Measurements from ENCODE around the gene GREB1. TPM values are rescaled to one million over a fixed set of nuclear protein-coding genes. Genes with fewer than 3 reads are reported as not detected.
A peak's percentile ranks its signal among the peaks of the same experiment; 100 is the strongest.

GREB1 gene
- polyA plus RNA-seq, 3 donors, result 10.2 to 16.2 (median 14.3) TPM

DNA sequence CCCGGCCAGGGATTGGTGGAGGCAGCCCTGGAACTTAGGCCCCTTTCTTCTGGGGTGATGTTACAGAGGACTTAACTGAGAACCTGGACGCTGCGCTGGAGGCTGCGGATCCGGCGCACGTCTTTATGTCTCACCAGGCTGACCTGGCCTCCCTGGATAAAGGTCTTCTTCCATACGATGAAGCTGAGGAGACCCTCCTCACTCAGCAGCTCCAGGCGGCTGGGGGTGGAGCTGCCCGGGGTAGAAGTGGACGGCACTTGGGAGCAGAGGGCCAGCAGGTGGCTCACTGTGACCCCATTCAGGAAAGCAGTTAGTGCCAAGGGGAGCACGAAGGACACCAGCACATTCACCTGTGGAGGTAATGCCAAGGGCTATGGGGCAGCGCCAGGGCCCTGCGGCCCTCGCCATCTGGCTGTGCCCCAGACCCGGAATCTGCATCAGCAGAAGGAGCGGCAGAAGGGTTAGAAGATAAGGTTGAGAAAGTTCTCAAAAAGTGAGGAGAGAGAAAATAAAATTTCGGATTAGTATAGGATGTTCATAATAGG is 128.1 kb downstream of the GREB1 start:
- DNase-seq, result no peak

DNA sequence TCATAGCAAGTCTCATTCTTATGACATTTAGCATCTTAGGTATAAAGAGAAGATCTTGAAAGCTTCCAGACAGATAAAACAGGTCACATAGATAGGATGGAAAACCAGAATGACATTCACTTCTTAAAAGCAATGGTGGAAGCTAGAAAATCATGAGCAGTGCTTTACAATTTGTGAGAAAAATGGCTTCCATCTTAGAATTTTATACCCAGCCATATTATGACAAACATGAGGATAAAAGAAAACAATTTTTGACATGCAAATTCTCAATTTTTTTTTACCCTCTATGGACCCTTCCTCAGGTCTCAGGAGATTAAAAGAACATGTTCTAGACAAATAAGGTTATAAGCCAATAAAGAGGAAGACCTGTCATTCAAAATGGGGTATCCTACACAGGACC is 129.0 kb downstream of the GREB1 start:
- no peak for DNase-seq

DNA sequence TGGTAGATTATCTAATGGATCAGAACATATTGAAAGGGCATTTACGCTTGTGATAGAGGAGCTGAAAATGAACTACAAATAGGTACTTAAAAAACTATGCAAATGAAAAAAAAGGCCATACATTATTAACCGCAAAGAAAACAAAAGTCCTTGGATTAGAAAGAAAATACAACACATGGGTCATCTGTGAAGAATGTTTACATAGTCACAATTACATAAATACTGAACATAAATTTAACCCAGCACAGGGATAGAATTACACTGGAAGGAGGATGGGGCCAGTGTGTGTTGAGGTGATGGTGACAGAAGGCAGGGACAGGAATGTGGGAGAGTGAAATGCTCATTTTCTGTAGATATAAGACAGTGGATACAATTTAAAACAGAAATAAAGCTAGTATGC is 129.6 kb downstream of the GREB1 start:
- DNase-seq, result no peak

DNA sequence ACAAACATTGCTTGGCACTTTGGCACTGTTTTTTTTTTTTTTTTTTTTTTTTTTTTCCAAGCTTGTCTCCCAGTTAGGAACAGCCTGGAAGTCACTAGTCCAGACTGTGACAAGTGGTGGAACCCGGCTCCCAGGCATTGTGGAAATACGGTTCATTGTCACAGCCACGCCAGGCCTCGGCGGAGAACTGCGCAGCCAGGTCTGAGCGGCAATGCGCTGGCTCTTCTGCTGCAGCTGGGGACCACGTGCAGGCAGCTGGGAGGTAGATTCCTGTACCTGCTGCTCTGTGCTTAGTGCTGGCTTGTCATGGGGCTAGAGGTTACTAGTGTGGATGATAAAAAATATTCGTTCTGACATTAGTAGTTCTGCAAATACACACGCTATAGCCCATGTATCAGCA is 131.2 kb downstream of the GREB1 start:
- no peak for DNase-seq

DNA sequence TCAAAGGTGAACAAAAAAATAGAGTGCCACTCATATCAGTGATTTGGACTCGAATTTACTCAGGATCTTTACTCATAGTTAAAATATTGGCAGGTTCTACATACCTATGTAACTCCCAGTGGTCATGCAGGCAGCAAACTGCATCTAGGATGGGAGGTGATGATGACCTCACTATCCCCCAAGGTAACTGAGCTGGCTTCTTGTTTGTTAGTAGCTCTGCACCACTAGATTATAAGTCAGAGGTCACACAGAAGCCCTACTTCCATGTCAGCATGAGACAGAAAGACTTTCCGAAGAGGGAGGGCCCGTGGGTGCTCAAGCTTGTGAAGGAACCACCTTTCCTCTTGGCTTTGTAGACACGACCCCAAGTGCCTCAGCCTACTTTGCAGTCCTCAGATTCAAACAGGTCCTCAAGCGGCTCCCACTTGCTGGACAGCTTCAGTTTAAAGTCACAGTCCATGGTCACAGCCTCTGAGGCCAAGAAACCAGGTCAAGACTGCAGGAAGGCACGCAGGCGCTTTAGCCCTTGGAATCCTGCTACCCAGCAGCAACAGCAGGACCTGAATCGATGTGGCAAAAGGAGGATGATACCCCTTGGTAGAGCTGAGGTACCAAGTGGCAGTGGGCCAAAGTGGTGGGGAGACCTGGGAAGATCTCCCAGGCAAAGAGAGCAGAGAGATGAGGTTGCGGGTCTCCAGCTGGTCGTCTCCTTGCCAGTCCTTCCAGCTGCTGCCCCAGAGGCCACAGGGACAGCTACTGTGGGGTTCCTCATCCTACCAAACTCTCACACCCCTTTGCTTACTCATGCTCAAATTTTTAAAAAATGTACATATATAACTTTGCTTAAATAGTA is 131.9 kb downstream of the GREB1 start:
- DNase-seq, result no peak

DNA sequence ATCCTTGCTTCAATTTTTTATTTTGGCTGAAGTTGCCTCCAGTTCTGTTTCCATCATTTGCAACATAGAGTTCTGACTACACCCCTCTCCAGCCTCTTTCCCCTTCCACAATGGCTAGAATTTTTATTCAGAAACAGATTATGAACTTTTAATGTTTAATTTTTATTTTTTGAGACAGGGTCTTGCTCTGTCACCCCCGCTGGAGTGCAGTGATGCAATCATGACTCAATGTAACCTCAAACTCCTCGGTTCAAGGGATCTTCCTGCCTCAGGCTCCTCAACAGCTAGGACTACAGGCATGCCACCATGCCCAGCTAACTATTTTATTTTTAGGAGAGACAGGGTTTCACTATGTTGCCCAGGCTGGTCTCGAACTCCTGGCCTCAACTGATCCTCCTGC is 133.3 kb downstream of the GREB1 start:
- DNase-seq, result no peak

DNA sequence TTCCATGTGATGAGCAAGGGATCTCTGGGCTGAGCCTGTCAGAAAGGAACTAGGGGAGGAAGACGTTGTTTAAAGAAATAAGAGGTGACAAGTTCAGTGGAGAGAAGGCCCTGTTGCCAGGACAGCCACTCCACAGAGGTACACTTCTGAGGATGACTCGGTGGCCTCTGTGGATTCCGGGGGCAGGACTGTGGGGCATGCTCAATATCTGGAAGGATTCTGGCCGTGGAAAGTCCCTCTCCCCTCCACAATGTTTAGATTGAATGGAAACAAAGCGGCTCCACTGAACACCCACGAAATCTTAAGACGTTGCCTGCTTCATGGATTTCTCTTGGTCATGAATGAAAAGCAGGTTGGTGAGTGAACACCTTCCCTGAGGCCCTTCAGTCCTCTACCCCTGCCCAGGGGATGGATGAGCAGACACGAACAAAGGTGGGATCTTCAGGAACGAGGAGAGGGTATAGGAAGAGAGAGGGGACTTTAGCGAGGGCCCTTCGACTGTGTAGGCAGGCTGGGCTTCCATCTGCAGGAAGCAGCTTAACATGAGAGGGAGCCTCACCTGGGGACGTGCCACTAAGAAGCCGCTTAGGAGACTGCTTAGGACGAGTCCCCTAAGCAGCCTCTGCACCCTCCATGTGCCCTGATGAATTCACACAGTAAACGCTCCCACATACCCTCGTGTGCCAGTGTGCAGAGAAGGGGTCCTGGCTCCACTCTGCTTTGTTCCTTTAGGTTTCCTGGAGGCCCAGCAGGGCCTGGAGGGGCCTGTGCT is 134.2 kb downstream of the GREB1 start:
- DNase-seq, result no peak

DNA sequence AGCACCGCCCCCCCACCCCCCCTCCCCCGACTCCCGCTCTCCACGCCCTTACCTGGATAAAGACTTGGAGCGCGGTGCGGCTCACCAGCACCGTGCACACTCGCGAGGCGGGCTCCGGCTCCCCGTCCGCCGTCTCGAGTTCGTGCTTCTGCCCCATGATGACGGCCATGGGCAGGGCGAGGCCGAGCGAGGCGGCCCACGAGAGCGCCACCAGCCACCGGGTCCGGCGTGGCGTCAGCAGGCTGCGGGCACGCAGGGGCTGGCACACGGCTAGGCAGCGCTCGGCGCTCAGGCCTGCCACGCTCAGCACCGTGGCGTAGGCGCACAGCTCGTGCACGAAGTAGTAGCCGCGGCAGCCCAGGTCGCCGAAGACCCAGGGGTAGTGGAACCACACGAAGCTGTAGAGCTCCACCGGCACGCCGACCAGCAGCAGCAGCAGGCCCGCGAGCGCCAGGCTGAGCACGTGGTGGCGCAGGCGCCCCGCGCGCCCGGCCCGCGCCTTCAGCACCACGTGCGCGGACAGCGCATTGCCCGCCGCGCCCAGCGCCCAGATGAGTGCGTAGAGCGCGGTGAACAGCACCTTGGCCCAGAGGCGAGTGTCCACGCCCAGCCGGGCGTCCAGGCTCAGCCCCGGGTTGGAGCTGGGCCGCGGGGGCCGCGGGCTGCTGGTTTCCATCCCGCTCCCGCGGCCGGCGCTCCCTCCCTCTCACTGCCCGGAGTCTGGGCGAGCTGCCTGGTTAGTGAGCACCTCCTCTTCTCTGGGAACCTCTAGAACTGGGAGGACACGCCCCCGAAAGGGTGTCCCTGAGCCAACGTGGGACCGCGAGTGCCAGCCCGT is 135.8 kb downstream of the GREB1 start, which contains the start of gene NTSR2:
TSS of gene NTSR2 (minus strand) at position 742 of the 838 bp plus-strand sequence. CDS start at position 676, 66 bp downstream.
- peak; percentile 72 for DNase-seq

DNA sequence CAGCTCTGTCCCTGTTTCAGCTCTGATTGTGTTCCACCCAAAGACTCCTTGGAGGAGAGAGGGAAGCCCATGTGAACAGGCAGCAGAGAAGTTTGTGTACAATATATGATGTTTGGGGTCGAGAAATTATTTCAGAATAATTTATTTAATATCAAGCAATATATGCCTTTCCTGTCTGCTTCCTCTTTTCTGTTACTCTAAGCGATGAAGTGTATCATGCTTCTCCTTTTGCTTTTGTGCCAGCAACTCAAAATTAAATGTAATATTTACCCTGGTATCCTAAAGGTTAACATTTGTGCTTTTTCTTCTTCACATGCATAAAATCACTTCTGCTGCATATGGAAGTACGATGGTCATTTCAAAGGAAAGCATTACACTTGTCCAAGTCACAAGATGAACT is 138.6 kb downstream of the GREB1 start:
- no peak for DNase-seq

DNA sequence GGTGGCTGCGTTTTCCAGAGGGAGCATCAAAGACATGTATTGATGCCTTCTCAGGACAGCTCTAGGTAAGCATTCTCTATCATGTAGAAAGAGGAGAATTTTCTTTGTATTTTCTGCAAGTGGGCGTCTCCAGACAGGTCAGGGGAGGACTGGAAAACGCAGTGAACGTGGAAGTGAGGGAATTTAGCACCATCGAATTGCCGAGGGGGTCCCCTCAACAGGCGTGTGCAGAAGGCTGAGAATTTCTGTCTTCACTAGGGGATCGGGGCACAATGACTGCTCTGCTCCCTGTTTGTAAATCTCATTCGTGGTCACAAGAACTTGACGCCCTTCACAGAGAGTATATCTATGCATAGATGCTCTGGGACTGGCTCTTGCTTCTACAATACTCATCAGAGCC is 141.1 kb downstream of the GREB1 start:
- DNase-seq, result no peak

DNA sequence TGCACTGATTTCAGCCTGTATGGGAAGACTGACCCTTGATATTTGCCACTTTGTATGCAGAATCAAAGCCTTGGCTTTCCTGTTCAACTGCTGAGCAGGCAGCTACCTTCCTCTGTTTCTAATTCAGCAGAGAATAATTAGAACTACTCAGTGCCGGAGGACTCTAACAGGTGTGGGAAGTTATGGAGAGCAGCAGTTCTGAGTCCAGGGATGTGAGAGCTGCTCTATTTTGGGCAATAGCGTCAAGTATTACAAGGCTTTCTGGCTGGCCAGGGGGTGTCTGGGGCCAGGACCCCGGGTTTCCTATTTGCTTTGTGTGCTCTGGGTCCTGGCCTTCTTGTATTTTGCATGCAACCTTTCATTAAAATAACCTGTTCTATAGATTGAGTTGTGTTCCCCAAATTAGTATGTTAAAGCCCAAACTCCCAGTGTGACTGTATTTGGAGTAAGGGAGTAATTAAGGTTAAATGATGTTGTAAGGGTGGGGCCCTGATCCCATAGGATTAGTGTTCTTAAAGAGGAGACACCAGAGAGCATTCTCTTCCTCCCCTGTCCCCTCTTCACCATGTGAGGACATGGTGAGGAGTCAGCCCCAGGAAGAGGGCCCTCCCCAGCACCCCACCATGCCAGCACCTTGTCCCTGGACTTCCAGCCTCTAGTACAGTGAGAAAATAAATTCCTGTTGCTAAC is 141.7 kb downstream of the GREB1 start:
- no peak for DNase-seq

DNA sequence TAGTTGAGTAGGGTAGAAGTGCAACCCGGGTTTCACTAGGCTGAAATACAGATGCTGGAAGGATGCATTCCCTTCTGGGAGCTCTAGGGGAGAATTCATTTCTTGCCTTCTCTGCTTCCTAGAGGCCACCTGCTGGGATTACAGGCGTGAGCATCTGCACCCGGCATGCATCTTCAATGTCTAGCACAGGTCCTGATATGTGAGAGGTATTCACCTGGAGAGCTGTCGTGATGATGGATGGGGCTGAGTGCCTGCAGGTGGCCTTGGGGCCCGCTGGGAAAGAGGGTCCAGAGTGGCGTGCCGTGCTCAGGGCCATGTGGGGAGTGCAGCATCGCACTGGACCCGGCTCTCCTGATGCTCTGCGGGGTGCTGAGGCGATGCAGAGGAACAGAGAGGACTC is 142.8 kb downstream of the GREB1 start:
- DNase-seq, result no peak

DNA sequence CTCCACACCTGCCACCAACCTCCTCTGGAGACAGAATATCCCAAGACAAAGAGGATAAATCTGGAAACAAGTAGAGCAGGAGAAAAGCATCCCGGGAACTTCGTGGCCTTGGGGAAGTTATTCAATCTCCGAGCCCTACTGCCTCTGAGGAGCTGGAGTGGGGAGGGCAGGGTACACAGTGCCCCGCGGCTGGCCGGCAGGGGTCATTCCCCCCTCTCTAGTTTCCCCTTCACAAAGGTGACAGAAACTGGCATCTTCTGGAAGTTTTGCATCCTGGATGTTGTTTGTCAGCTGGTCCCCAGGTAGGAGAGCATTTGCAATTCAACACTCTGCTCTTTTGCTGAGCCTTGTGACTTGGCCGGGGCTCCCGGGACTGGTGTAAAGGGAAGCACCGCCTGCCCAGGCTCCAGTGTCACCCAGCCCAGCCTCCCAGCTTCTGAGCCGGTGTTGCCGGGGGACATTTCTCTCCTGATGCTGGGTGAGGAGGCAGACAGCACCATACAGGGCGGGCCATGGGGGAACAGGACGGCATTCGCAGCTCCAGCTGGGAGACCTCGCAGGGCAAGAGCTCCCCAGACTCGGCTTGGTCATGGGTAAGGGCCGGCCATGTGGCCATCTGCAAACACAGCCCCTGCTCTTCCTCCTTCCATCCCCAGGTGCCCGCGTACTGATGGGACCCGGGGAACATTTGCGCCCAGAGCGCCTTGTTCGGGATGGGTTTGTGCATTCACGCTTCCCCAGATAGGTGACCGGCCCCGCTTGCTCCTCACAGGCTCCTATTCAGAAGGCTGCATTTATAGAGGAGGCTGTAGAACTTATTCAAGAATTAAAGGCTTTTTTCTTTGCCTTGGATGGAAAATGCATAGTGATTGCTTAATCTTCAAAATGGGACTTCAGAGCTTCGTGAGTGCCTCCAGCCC is 143.6 kb downstream of the GREB1 start:
- no peak for DNase-seq

DNA sequence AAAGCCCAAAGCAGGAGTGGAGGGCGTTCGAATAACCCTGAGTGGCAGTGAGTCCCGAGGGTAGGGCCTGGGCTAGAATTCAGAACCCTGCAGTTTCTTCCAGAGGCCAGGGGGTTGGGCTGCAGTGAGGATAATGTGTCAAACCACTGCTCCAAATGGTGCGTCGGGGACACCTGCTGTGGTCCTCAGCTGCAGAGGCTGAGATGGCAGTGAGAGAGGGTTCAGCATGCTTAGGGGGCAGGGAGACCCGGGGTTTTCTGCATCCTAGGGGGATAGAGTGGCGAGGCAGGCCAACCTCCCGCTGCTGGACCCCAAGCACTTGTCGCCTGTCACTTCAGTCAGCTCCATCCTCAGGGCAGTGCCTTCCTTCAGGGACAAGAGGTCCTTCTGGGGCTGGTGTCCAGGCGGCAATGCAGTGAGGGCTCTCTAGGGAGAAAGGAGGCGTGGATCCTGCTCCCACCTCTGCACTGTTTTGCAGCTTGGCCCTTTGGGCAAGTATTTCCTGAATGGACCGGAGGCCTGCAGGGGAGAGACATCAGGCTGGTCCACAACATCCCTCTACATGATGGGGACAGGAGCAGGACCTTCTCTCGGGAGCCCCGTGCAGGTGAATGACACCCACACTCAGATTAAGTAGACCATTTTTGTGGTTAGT is 144.6 kb downstream of the GREB1 start:
- no peak for DNase-seq

DNA sequence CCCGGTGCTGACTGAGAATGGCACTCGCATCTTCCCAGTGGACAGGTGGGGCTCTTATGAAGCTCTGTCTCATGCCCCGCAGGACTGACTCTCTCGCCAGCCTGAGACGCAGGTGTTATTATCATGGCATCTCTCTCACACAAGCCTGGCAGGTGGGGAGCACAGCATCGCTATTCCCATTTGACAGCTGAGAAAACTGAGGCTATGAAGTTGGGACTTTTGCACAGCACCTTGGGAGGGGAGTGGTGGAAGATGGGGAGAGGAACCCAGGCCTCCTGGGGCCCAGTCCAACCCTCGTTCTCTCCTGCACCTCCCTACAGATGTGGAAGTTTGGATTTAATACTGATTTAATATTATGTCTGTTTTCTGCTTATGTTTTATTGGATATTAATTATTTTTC is 145.2 kb downstream of the GREB1 start:
- no peak for DNase-seq

DNA sequence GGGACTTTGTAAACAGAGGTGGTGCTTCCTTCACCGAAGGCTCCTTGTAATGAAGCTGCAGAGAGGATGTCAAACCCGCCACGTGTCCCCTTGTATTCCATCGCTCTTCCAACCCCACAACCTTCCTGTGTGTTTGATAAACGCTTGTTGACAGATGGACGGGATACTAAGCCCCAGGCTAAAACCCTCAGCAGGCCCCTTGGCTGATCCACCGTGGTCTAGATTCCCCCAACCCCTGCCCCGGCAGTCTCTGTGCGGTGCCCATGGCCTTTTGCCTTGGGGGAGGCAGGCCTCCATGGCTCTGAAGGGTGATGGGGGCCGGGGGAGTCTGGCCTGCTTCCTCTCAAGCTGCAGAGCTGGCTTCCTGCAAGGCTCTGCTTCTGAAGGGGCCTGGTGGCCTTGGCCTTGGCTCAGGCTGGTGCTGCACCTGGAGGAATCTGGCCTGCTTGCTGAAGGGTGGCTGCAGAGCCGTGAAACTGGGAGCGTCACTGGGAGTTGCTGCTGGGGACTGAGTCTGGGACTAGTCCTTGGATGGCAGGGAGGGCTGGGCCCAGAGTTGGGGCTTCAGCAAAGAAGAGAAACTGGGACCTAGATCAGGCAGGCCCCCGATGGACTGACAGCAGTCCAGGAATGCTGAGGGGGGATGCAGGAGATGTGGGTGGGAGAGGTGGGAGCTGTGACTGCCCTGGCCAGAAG is 145.8 kb downstream of the GREB1 start:
- no peak for DNase-seq

DNA sequence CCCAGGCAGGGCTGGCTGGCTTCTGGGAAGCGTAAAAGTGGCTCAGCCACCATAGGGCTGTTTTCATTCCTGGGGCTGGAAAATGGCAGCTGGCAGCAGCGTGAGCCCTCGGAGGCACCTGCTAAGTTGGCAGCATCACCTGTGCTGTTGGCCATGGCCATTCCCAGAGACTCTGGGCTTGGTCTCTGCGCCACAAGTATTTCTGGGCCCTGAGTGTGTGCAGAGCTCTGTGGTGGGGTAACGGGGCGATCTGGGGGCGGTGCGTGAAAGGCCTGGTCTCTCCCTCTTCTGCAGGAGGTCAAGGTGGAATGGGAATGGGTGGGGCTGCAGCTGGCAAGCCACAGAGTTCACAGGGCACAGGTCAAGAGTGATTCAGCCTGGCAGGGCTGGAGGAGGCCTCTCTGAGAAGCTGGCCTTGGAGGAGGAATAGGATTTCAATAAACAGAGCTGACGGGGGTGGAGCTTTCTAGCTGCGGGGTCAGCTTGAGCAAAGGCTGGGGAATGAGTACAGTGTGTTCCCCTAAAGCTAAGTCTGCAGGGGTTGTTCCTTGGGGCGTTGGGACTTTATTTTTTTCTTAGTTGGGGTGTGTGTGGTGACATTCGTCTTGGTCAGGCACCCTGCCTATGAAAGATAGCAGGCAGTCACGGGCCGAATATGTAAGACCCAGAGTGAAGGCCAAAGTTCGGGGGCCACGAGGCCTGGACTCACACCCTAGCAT is 146.5 kb downstream of the GREB1 start:
- no peak for DNase-seq

All from renal pelvis (tissue), 4 donors.